DMS153 treated with DMSO at 0.1 percent for 48 hours (cell line): ENCODE results near the gene MXRA7.
A peak's percentile ranks its signal among the peaks of the same experiment; 100 is the strongest.
"Not testable (repeated sequence)": the region's sequence is repeated elsewhere in the genome, so short reads cannot be mapped to it uniquely, and the experiment has no call there.

Source experiments
- DNase-seq: peaks from one replicate; lab custom pipeline; 2025; ENCODE audit not compliant: unreplicated experiment; lab: John Stamatoyannopoulos, UW

The MXRA7 gene, protein sequence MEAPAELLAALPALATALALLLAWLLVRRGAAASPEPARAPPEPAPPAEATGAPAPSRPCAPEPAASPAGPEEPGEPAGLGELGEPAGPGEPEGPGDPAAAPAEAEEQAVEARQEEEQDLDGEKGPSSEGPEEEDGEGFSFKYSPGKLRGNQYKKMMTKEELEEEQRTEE

DNA sequence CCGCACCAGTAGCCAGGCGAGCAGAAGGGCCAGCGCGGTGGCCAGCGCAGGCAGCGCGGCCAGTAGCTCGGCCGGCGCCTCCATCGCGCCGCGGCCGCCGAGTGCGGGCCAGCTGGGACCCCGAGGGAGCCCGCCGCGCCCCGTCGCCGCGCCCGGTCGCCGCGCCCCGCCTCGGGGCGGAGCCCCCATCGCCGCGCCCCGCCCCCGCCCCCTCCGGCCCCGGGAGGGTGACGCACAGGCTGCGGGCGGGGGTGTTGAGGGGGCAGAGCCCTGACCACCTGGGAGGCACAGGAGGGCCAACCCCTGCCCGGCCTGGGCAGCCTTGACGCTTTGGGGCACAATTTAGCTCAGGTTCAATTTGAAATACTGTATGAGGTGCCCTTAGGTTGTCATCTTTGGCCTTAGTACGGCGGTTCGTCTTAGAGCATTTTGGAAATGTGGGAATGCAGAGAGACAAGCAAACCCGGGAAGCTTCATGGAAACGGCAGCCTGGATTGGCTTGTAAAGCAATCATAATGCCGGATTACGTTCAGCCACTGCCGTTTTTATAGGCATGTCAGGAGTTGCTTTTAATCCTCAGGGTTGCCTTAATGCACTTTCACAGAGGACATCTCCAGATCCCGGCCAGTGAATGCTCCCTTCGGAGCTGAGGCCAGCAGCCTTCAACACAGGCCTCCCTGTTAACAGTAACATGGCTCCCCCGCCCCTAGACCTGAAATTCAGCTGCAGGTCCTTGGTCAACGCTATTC lies at the start of gene MXRA7:
Gene MXRA7 (minus strand): TSS at position 103 of the 749 bp plus-strand sequence. CDS start 19 bp downstream, at position 84.
- DNase-seq: no peak

DNA sequence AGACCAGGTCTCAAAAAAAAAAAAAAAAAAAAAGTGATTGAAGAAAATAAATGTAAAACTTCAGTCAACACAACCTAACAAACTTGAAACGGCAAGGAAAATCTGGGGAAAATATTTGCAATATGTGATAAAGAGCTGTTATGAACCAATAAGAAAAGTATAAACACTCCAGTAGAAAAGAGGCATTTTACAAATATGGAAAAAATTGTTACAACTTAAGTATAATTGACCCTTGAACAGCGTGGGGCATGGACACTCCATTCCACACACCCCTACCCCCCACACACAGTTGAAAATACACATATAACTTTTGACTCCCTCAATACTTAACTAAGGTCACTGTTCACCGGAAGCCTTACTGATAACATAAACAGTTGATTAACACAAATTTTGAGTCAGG lies 47.8 kb upstream of the MXRA7 start:
- no peak for DNase-seq

DNA sequence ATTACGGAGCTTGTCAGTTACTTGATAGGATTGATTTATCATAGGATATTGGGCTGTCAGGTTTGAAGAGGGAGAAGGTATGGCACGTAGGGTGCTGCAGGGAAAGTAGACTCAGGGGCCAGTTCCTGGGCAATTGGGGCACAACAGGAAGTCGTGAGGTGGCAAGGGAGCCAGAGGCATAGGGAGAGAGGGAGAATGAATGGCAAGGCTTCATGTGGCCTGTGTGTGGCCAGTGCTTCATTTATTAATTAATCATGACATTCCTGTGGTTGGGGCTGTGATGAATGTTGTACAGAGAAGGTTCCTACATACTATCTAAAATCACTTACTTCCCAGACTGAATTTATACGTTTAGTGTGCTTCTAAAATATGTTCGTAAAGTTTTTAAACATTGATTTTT lies 46.5 kb upstream of the MXRA7 start:
- DNase-seq: no peak

DNA sequence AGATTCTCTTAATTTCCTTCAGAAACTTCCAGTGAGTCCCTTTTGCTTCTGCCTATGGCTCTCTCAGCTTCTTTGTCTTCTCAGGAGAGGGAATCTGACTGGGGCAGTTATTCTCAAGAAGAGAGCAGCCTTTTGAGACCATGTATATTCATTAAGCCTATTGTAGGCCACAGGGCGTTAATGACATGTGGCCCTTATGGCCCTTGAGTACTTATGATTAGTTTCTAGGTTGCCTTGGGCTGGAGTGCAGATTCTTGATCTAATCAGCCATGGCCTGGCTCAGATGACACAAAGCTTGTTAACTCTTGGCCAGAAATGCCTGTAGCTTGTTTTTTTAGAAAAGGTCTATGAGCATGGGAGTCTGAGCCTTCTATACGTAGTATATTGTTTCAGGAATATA lies 44.5 kb upstream of the MXRA7 start:
- DNase-seq: no peak

DNA sequence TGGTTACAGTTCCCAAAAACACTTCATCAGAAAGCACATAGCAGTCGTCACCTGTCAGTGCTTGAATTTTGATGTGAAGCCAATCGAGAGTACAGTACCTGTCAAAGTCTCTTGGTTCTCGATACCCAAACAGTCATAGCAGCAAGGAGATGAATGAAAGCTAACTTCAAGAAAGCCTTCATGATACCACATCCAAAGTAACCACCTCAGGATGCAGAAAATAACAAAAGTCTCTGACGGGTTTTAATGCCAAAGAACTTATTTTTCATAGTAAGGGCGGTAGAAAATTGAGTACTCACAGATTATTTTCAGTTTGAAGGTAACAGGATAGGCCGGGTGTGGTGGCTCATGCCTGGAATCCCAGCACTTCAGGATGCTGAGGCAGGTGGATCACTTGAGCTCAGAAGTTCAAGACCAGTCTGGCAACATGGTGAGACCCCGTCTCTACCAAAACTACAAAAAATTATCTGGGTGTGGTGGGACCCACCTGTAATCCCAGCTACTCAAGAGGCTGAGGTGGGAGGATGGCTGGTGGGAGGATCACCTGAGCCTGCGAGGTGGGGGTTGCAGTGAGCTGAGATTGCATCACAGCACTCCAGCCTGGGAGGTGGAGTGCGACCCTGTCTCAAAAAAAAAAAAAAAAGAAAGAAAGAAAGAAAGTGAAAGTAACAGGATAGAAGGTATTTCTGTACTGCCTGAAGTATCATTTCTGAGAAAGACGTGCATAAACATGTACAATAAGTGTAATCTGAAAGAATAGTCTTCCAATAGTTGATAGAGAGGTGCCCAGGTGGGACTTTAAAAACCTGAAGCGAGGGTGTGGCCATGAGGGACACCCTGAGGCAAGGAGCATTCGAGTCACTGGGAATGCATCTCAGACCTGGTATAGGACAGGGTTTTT lies 42.5 kb upstream of the MXRA7 start:
- no peak for DNase-seq

- DNase-seq: no peak
Observed at GRCh38 chr17:76752006-76752405, 41.2 kb upstream of the MXRA7 start.

DNA sequence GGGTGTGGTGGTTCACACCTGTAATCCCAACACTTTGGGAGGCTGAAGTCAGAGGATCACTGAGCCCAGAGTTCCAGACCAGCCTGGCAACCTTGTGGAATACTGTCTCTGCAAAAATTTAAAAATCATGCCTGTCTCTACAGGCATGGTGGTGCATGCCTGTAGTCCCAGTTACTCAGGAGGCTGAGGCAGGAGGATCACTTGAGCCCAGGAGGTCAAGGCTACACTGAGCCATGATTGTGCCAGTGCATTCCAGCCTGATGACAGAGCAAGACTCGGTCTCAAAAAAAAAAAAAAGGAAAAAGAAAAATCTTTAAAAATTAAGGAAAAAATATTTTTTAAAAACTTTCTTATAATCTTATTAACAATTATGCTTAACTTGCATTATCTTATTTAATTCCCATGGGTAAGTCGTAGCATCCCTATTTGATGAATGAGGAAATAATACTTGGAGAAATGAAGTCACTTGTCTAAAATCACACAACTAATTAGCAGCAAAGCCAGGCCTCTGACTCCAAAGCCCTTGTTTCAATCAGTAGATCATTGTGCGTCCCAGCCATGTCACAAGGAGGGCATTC lies 40.7 kb upstream of the MXRA7 start:
- DNase-seq: no peak

DNA sequence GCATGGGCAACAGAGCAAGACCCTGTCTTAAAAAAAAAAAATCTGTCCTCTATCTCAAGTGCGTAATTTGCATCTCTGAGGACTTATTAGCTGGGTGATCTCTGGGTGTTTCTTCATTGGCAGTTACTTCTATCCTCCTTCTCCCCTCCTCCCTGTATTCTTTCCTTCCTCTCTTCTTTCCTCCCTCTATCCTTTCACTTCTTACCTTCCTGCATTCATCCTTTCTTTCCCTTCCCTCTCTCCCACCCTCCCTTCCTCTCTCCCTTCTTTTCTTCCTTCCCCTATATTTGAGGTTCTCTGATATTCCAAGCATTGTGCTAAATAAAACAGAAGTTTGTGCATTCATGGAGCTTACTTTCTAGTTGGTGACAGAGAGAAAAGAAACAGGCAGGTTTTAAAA lies 37.9 kb upstream of the MXRA7 start:
- no peak for DNase-seq

DNA sequence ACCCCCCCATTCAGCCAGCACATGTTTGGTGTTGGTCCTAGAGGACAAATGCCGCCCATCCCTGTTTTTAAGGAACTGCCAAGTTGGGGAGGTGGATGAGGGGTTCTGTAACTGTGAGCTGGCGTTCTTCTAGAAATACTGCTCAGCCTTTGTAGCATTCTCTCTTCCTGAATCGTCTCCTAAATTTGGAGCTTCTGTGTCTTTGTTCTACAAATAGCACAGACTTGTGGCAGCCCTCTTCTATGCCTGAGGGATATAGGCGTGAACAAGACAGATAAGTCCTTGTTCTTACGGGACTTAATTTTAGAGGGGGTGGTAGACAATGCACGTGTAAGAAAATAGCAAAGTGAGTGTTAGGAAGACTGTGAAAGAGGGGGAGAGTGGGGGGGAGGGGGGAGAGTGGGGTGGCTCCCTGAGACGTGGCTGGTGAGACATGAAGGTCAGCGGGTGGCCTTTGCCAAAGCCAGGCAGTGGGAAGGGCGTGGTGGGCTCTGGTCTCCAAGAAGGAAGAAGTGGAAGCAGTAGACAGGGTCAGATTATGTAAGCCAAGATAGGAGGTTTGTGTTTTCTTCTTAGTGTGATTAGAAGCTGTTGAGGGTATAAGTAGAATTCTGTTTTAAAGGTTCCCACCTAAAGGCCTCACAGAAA lies 37.1 kb upstream of the MXRA7 start:
- DNase-seq: no peak

- not testable (repeated sequence) for DNase-seq
Observed at GRCh38 chr17:76745785-76746184, 35.0 kb upstream of the MXRA7 start.

DNA sequence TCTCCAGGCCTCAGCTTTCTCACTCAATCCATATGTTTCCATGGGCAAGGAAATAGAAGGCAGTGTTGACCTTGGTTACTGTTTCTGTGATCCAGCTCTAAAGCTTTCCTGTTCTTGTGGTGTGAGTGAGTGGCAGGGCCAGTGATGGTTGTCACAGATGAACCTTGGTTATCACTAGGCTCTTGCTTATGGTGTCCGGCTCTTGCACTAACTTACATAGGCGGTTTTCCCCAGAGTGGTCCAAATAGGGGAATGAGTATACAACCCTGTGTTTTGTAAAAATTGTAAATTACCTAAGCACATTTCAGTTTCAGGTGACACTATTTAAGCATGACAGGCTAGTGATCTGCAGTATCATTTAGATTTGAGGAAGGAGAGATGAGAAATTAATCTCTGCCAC lies 34.0 kb upstream of the MXRA7 start:
- DNase-seq: no peak

GRCh38 chr17:76742958-76743357 lies 32.2 kb upstream of the MXRA7 start:
- no peak for DNase-seq

DNA sequence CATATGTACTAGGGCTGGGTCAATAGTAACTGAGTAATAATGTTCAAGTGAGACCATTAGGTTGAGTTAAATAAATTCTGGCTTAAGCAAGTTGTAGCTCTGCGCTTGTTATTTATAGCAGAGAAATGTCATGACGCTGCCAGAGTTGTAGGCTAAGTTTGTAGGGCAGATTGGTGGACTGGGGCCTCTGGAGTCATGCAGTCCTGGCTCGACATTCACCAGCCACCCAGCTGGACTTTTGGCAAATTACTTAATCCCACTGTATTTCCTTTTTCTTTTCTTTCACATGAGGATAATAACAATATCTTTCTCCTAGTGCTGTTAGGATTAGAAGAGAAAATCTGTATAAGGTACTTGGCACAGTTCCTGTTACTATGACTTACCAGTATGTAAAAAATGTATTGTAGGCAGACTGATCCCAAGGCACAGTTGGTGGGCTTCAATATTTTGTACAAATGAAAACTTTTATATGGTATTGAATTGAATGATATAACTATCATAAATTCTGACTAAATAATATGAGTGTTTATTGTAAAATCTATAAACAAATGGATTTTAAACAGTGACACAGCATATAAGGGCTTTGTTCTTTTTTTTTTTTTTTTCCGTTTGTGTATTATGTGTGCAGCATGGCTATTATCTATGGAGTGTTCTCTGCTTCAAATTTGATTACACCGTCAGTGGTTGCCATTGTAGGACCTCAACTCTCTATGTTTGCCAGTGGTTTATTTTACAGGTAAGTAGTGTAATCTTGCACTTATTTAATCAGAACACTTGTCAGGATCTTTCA lies 29.8 kb upstream of the MXRA7 start:
- DNase-seq: no peak

- DNase-seq: not testable (repeated sequence)
Observed at GRCh38 chr17:76739568-76740115, 28.9 kb upstream of the MXRA7 start.

GRCh38 chr17:76738468-76738850 lies 27.7 kb upstream of the MXRA7 start:
- no peak for DNase-seq

GRCh38 chr17:76737676-76738467 lies 27.1 kb upstream of the MXRA7 start, which contains the start of gene MFSD11:
Gene MFSD11 (plus strand): TSS chr17:76738119. CDS start chr17:76738353, 234 bp downstream.
- peak; percentile 91 for DNase-seq

DNA sequence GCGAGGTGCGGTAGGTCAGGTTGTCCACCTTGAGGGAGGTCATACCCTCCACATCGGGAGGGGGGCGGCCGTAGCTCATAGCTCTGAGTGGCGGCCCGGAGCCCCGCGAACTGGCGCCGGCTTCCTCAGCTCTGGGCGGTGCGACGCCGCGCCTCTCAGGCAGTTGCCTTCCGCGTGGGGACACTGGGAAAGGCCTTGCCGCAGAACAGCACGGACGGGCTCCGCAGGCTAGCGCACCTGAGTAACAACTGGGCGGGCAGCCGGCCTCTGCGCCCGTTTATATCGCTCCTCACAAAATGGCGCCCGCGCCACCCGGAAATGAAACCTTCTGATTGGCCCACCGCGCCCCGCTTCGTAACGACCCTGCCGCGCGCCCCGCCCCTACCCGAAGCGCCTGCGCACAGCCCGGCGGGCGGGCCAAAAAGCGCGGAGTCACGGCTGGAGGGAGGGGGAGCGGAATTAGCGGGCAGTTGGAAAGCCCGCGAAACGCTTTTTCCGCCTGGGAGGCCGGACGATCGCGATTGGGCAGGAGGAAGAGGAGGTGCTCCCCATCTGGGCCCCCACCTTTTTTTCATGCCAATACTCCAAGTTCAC lies 26.4 kb upstream of the MXRA7 start, which contains the start of gene SRSF2:
Gene SRSF2 (minus strand): TSS at position 250 of the 594 bp plus-strand sequence. CDS start 171 bp downstream, at position 79.
- DNase-seq: peak; percentile 99

DNA sequence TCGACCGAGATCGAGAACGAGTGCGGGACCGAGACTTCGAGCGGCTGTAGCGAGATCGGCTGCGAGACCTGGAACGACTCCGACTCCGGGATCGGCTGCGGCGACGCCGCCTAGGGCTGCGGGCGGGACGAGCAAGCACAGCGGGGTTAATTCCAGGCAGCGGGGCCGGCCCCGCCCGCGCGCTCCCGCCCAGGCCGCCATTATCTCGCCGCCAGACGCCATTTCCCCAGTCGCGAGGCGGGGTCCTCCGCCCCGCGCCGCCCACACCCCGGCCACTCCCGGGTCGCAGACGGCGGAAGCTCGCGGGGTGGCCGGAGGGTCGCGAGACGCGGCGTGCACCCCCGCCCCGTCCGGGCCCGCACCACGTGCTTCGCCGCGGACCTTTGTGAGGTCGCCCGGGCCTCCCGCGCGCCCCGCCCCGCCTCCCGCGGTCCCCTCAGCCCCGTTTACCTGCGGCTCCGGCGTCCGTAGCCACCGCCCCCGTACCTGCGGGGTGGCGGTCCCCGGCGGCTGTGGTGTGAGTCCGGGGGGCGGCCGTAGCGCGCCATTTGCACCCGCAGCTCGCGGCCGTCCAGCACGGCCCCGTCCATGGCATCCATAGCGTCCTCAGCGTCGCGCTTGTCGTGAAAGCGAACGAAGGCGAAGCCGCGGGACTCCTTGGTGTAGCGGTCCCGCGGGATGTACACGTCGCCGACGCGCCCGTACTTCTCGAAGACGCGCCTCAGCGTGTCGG lies 25.8 kb upstream of the MXRA7 start:
- DNase-seq: no peak
